Measurements from ENCODE around the gene NPIPB6. TPM values are rescaled to one million over a fixed set of nuclear protein-coding genes. Genes with fewer than 3 reads are reported as not detected.

Gene NPIPB6
- total RNA-seq, 1 experiment from 2014 or later, result 1.2 TPM

DNA sequence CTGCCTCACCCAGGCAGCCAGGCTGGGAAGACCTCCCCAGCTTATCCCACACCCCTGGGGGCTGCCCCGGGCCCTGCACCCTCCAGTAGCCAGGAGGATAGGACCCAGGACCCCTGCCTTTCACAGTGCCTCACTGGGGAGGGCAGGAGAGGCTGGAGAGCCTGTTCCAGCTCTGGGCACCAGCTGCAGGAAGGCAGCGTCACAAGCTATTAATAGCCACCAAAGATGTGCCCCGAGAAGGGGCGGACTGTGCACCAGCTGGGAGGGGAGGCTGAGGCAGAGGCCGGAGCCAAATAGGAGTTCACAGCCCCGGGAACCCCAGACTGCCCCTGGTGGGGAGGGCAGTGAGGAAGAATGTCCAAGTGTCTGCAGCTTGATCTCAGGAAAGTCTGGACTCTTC, 62.2 kb downstream of the NPIPB6 start:
- Histone ChIP-seq H3K4me1 (replicated peaks) (no peaks in the 10 kb centered on the region), H3K4me3 (no peak overlapping the region), H3K27ac (no peak overlapping the region), H3K9me3 (replicated peaks) (no peaks in the 10 kb centered on the region; the same call in 1 of the 2 replicates), H3K27me3 (replicated peaks) (peaks cover 2% of the 10 kb centered on the region; the same call in 1 of the 2 replicates), H3K36me3 (no peaks in the 10 kb centered on the region)
- DNase-seq (ENCODE audit: low read depth in 1 of 2, low spot score in 2 of 2), result no peak

DNA sequence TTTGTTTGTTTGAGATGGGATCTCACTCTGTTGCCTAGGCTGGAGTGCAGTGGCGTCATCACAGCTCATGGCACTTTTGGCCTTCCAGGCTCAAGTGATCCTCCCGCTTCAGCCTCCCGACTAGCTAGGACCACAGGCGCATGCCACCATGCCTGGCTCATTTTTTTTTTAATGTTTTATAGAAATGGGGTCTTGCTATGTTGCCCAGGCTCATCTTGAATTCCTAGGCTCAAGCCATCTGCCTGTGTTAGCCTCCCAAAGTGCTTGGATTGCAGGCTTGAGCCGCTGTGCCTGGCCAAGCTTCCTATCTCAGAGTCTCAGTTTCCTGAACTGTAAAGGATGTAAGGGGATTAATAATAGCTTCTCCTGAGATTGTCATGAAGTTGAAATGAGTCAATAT, 63.0 kb downstream of the NPIPB6 start:
- Histone ChIP-seq H3K27ac (no peak overlapping the region), H3K36me3 (no peaks in the 10 kb centered on the region), H3K4me3 (no peak overlapping the region), H3K9me3 (replicated peaks) (no peaks in the 10 kb centered on the region; the same call in 1 of the 2 replicates), H3K27me3 (replicated peaks) (0 out of 2 replicates have a peak, but pooled peaks cover 2% of the 10 kb centered on the region), H3K4me1 (replicated peaks) (no peaks in the 10 kb centered on the region)
- no peak for DNase-seq (ENCODE audit: low read depth in 1 of 2, low spot score in 2 of 2)

DNA sequence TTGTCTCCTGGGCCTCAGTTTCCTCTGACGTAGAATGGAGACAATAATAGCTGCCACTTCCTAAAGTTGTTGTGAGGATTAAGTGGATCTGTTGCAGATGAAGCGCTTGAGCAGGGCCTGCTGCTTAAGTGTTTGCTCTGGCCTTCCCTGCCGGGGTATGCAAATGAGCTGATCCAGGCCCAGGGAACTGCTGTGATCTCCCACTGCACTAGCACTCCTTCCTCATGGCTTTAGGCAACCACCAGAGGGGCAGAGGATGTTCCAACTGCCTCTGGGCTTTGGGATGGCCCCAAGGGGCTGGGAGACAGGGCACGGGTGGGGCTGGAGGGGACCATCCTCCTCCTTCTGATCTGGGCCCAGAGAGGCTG, 64.8 kb downstream of the NPIPB6 start:
- no peak for DNase-seq (ENCODE audit: low read depth in 1 of 2, low spot score in 2 of 2)
- H3K36me3 ChIP-seq, result no peaks in the 10 kb centered on the region
- H3K9me3 ChIP-seq (replicated peaks), result no peaks in the 10 kb centered on the region
- no peak overlapping the region for H3K27ac ChIP-seq
- H3K27me3 ChIP-seq (replicated peaks), result peaks cover 15% of the 10 kb centered on the region
- no peak overlapping the region for H3K4me3 ChIP-seq
- no peaks in the 10 kb centered on the region for H3K4me1 ChIP-seq (replicated peaks)

DNA sequence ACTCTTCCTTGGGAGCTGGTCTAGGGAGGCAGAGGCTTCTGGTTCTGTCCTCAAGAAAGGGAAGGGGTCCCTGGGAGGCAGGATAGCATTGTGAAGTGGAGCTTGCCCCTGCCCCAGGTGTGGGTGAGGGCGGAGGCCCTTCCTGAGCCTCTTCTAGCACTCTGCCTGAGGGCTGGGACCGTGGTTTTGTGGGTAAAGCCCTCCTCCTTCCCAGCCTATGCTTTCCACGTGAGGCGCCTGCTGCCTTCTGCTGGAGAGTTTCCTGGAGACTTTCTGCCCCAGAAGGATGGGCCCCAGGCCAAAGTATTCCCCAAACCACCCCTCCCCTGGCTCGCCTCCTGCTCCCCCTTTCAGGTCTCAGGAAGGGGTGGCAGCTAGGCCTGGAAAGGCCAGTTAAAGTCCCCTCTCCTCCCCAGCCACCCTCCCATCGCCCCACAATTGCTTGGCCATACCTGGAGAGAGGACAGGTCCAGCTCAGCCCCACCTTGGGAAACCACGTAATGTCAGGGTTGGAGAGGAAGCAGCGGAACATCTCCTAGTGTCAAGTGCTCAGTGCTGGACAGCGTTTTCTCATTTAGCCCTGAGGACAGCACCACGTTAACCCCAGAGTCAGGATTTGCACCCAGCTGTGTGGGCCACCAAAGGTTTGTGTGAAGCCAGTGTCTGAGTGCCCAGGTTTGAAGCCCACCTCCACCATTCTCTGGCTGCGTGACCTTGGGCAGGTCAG, 65.4 kb downstream of the NPIPB6 start:
- H3K4me3 ChIP-seq, result no peak overlapping the region
- peaks cover 2% of the 10 kb centered on the region for H3K4me1 ChIP-seq (replicated peaks)
- H3K9me3 ChIP-seq (replicated peaks), result no peaks in the 10 kb centered on the region
- no peak overlapping the region for H3K27ac ChIP-seq
- no peak for DNase-seq (ENCODE audit: low read depth in 1 of 2, low spot score in 2 of 2)
- H3K27me3 ChIP-seq (replicated peaks), result peaks cover 20% of the 10 kb centered on the region
- no peaks in the 10 kb centered on the region for H3K36me3 ChIP-seq

DNA sequence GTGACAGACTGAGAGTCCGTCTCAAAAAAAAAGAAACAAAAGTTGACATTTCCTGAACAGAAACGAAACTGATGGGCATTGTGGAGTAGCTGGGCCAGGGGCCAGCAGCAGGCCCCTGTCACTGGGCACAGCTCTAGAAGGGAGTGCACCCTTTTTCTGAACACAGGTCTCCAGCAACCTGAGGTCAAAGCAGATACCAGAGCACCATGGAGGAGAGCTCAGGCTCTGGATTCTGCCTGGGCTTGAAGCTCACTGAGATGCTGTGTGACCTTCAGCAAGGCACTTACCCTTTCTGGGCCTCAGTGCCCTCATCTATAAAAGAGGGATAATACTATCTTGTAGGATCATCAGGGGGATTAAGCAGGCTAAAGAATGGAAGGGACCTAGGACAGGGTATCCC, 66.0 kb downstream of the NPIPB6 start:
- Histone ChIP-seq H3K36me3 (no peaks in the 10 kb centered on the region), H3K4me3 (no peak overlapping the region), H3K4me1 (replicated peaks) (peaks cover 7% of the 10 kb centered on the region), H3K27ac (no peak overlapping the region), H3K9me3 (replicated peaks) (no peaks in the 10 kb centered on the region), H3K27me3 (replicated peaks) (peaks cover 25% of the 10 kb centered on the region)
- DNase-seq (ENCODE audit: low read depth in 1 of 2, low spot score in 2 of 2), result no peak

DNA sequence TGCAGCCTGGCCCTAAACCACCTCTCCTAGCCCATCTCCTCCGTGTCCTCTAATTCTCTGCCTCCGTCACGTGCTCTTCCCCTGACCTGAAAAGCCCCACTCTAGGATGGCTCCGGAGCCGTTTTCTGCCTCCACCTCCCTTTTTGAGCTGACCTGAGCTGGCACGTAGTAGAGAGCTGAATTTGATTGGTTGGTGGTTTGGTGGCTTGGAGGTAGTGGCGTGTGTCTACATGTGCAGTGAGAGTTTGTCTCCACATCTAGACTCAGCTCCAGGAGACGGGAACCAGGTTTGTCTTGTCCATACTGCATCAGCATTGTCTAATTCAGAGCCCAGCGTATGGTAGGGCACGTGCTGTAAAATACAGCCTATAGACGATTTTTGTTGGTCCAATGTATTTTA, 68.0 kb downstream of the NPIPB6 start:
- no peak for DNase-seq (ENCODE audit: low read depth in 1 of 2, low spot score in 2 of 2)
- Histone ChIP-seq H3K27me3 (replicated peaks) (peaks cover 36% of the 10 kb centered on the region), H3K9me3 (replicated peaks) (no peaks in the 10 kb centered on the region), H3K27ac (no peak overlapping the region), H3K4me1 (replicated peaks) (peaks cover 11% of the 10 kb centered on the region), H3K4me3 (no peak overlapping the region), H3K36me3 (no peaks in the 10 kb centered on the region)

DNA sequence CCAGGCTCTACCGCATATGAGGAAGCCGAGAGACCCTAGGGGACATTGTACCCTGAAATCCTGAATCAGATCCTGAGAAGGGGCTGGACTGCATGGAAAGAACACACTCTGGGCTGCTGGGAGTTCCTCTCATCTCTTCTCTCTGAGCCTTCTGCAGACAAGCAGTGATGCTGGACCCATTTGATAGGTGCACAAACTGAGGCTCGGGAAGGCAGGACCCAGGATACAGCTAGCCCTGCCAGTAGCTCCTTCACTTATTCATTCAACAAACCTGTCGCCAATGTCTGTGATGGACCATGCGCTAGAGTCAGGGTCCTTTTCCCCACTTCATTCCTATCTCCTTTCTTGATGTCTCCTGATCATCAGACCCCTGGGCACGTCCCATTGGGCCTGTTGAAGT, 69.1 kb downstream of the NPIPB6 start:
- Histone ChIP-seq H3K27me3 (replicated peaks) (peaks cover 39% of the 10 kb centered on the region), H3K36me3 (no peaks in the 10 kb centered on the region), H3K4me3 (no peak overlapping the region), H3K4me1 (replicated peaks) (peaks cover 11% of the 10 kb centered on the region), H3K9me3 (replicated peaks) (no peaks in the 10 kb centered on the region), H3K27ac (no peak overlapping the region)
- no peak for DNase-seq (ENCODE audit: low read depth in 1 of 2, low spot score in 2 of 2)

DNA sequence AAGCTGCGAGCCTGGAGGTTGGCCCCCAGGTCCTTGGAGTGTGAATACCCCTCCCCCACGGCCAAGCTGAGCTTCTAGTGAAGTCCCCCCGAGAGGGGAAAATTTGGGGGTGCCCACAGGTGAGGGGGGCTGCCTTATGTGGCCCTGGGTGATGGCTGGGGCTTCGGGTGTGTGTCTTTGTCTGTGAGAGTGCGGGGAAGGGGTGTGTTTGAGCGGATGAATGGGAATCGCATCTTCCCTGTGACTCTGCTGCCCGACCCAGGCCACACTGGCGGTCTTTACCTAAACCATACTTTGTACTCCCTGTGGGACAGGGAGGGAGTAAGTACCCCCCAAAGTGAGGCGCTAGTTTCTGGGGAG, 69.7 kb downstream of the NPIPB6 start:
- Histone ChIP-seq H3K4me3 (no peak overlapping the region), H3K36me3 (no peaks in the 10 kb centered on the region), H3K4me1 (replicated peaks) (peaks cover 11% of the 10 kb centered on the region), H3K27ac (no peak overlapping the region), H3K27me3 (replicated peaks) (peaks cover 45% of the 10 kb centered on the region), H3K9me3 (replicated peaks) (no peaks in the 10 kb centered on the region)
- no peak for DNase-seq (ENCODE audit: low read depth in 1 of 2, low spot score in 2 of 2)

DNA sequence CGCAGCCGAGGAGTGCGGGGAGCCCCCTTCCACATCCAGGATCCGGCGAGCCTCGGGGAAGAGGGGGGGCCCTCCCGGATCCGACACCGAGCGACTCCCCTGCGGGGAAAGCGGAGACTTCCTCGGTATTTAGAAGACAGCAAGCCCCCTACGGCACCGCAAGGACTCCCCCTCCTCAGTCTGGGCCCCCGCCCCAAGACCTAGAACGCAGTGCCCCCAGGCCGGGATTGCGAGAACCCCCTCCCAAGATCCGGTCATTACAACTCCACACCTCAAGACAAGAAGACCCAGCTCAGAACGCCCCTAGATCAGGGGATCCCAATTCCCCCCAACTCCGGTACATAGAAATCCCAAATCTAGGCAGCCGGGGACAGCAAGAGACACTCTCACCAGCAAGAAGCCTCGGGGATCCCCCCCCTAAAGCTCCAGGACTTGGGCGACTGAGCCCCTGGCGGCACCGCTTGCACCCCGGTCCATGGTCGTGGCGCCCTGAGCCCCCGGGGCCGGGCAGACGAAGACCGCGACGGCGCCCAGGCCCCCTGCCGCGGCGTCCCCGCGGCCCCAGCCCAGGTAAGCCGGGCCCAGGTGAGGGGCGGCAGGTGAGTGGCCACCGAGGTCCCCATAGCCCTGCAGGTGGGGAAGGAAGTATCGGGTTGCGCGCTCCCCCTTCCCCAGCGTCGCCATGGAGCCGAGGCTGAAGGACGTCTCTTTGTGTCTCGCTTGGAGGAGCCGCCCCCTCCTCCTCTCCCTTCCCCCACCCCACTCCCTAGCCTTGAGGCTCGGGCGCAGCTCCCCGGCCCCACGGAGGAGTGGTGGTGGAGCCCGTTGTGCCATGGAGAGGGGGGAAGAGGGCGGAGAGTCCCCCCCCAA, 70.3 kb downstream of the NPIPB6 start:
- no peaks in the 10 kb centered on the region for H3K9me3 ChIP-seq (replicated peaks)
- peak overlapping the region; percentile 29 for H3K4me3 ChIP-seq
- H3K4me1 ChIP-seq (replicated peaks), result peaks cover 11% of the 10 kb centered on the region
- H3K36me3 ChIP-seq, result no peaks in the 10 kb centered on the region
- peaks cover 49% of the 10 kb centered on the region for H3K27me3 ChIP-seq (replicated peaks)
- no peak overlapping the region for H3K27ac ChIP-seq
- no peak for DNase-seq (ENCODE audit: low read depth in 1 of 2, low spot score in 2 of 2)

Other genes with a start within 250 kb of the NPIPB6 start
- gene XPO6, start 151.5 kb downstream of the NPIPB6 start, total RNA-seq (2014; rRNA removed; shearing (Covaris generic)), result 164 and 347 TPM in 2 replicates
- gene SBK1, start 71.0 kb downstream of the NPIPB6 start, total RNA-seq (2014; rRNA removed; shearing (Covaris generic)), result not detected in 2 replicates
- gene EIF3CL, start 40.3 kb upstream of the NPIPB6 start, total RNA-seq (2014; rRNA removed; shearing (Covaris generic)), result 43.3 and 49.8 TPM in 2 replicates
- not detected in 2 replicates for gene NPIPB7, start 108.8 kb upstream of the NPIPB6 start, total RNA-seq (2014; rRNA removed; shearing (Covaris generic))
- gene CLN3, start 128.6 kb upstream of the NPIPB6 start, total RNA-seq (2014; rRNA removed; shearing (Covaris generic)), result 4.7 and 6.9 TPM in 2 replicates
- not detected in 2 replicates for gene APOBR, start 131.1 kb upstream of the NPIPB6 start, total RNA-seq (2014; rRNA removed; shearing (Covaris generic))
- not detected in 2 replicates for gene IL27, start 143.3 kb upstream of the NPIPB6 start, total RNA-seq (2014; rRNA removed; shearing (Covaris generic))
- 0.16 and 0.92 TPM in 2 replicates for gene NUPR1, start 175.5 kb upstream of the NPIPB6 start, total RNA-seq (2014; rRNA removed; shearing (Covaris generic))
- gene SGF29, start 190.4 kb upstream of the NPIPB6 start, total RNA-seq (2014; rRNA removed; shearing (Covaris generic)), result 20.2 and 20.6 TPM in 2 replicates
- not detected in 2 replicates for gene SULT1A2, start 233.5 kb upstream of the NPIPB6 start, total RNA-seq (2014; rRNA removed; shearing (Covaris generic))
- 0.79 TPM in 1 of 2 replicates, not detected in the other for gene SULT1A1, start 246.5 kb upstream of the NPIPB6 start, total RNA-seq (2014; rRNA removed; shearing (Covaris generic))